ENCODE data around the gene RBM17.

RBM17 gene

GRCh38 chr10:6108631-6109443 lies 20.0 kb downstream of the RBM17 start:
- ATAC-seq, result peak; percentile 64
- Mint-ChIP-seq H3K36me3 (peaks cover 100% of the 10 kb centered on the region), H3K4me3 (peak overlapping the region; percentile 63), H3K27ac (peak overlapping the region; percentile 92), H3K4me1 (peaks cover 50% of the 10 kb centered on the region), H3K9me3 (no peaks in the 10 kb centered on the region)
- DNase-seq (ENCODE audit: low spot score in 2 of 2), result peak in 1 of 2 donors; percentile 55

DNA sequence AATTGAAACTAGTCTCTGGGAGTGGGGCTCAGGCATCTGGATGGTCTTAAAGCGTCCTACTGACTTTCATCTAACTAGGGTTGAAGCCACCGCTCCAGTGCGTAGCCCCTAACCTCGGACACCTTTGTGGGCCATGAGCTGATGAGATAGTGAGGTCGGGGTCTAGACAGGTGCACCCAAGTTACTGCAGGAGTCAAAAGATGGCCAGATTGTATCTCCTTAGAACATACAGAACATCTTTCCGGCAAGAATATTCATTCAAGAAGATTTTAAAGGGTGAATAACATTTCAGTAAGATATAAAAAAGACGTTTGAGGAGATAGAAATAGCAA lies 20.6 kb downstream of the RBM17 start:
- ATAC-seq (no peak), DNase-seq (ENCODE audit: low spot score in 2 of 2) (peak in 1 of 2 donors; percentile 37)
- no peaks in the 10 kb centered on the region for H3K9me3 Mint-ChIP-seq
- H3K27ac Mint-ChIP-seq, result peak overlapping the region; percentile 92
- H3K4me3 Mint-ChIP-seq, result peak overlapping the region; percentile 63
- H3K36me3 Mint-ChIP-seq, result peaks cover 100% of the 10 kb centered on the region
- peaks cover 56% of the 10 kb centered on the region for H3K4me1 Mint-ChIP-seq

GRCh38 chr10:6110136-6110535 lies 21.3 kb downstream of the RBM17 start:
- peaks cover 55% of the 10 kb centered on the region for H3K4me1 Mint-ChIP-seq
- peak overlapping the region; percentile 63 for H3K4me3 Mint-ChIP-seq
- H3K36me3 Mint-ChIP-seq, result peaks cover 100% of the 10 kb centered on the region
- no peaks in the 10 kb centered on the region for H3K9me3 Mint-ChIP-seq
- DNase-seq (ENCODE audit: low spot score in 2 of 2), result no peak
- ATAC-seq, result peak; percentile 52
- H3K27ac Mint-ChIP-seq, result peak overlapping the region; percentile 92

- no peaks in the 10 kb centered on the region for H3K9me3 Mint-ChIP-seq
- peaks cover 55% of the 10 kb centered on the region for H3K4me1 Mint-ChIP-seq
- DNase-seq (ENCODE audit: low spot score in 2 of 2) (no peak), ATAC-seq (no peak)
- no peak overlapping the region for H3K4me3 Mint-ChIP-seq
- H3K27ac Mint-ChIP-seq, result peak overlapping the region; percentile 73
- peaks cover 99% of the 10 kb centered on the region for H3K36me3 Mint-ChIP-seq
These were observed 24.1 kb downstream of the RBM17 start for GRCh38 chr10:6112893-6113292.

GRCh38 chr10:6114299-6114698 lies 25.5 kb downstream of the RBM17 start:
- Mint-ChIP-seq H3K4me1 (peaks cover 41% of the 10 kb centered on the region), H3K36me3 (peaks cover 86% of the 10 kb centered on the region), H3K9me3 (no peaks in the 10 kb centered on the region), H3K4me3 (no peak overlapping the region), H3K27ac (peak overlapping the region; percentile 82)
- DNase-seq (ENCODE audit: low spot score in 2 of 2) (no peak), ATAC-seq (peak; percentile 90)

DNA sequence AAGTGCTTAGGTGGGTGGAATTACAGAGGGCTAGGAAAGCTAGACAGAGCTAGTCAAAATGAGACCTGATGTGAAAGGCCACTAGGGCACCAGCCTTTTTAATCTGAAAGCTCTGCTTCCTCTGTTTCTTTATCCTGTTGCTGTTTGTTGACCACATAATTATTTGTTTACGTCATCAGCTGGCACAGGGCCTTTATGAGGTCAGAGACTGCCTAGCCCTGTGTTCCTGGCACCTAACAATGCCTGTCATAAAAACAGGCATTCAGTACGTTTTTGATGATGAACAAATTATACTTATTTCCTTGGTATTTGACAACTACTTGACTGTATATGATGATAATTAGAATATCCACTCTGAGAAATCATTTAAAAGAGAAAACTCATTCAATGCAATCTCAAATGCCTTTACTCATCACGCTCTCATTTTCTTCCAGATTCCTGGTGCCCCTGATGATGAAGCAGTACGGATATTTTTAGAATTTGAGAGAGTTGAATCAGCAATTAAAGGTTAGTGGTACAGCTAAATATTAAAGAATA lies 26.0 kb downstream of the RBM17 start:
- H3K4me3 Mint-ChIP-seq, result no peak overlapping the region
- H3K36me3 Mint-ChIP-seq, result peaks cover 82% of the 10 kb centered on the region
- H3K9me3 Mint-ChIP-seq, result no peaks in the 10 kb centered on the region
- peaks cover 41% of the 10 kb centered on the region for H3K4me1 Mint-ChIP-seq
- peak overlapping the region; percentile 82 for H3K27ac Mint-ChIP-seq
- DNase-seq (ENCODE audit: low spot score in 2 of 2) (no peak), ATAC-seq (peak; percentile 74)

DNA sequence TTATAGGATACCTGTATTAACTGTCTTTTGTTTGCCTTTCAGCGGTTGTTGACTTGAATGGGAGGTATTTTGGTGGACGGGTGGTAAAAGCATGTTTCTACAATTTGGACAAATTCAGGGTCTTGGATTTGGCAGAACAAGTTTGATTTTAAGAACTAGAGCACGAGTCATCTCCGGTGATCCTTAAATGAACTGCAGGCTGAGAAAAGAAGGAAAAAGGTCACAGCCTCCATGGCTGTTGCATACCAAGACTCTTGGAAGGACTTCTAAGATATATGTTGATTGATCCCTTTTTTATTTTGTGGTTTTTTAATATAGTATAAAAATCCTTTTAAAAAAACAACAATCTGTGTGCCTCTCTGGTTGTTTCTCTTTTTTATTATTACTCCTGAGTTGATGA lies 26.6 kb downstream of the RBM17 start:
- no peak for DNase-seq (ENCODE audit: low spot score in 2 of 2)
- H3K4me3 Mint-ChIP-seq, result no peak overlapping the region
- no peaks in the 10 kb centered on the region for H3K9me3 Mint-ChIP-seq
- ATAC-seq, result no peak
- peaks cover 81% of the 10 kb centered on the region for H3K36me3 Mint-ChIP-seq
- peaks cover 41% of the 10 kb centered on the region for H3K4me1 Mint-ChIP-seq
- H3K27ac Mint-ChIP-seq, result no peak overlapping the region

DNA sequence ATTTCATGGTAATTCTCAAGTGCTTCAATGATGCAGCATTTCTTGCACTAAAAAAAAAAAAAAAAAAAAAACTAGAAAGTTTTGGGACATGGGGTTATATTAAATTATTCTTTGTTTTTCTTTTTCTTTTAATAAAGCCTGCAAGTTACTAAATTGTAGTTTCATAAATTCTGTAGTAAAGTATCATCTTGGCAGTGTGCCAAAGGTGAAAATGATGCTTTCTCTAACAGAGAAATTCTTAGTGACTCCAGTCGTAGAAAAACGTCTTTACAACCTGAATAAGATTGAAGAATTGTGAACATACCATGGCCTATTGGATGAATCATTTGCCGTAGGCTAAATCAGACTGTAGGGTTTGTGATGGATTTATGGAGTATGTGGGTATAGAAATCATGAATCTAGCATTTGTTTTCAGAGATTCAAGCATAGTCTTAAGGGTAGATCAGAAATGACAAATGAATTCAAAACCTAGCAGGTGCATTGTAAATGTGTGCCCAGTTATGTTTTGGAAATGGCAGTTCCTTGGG lies 27.1 kb downstream of the RBM17 start:
- Mint-ChIP-seq H3K27ac (no peak overlapping the region), H3K4me3 (no peak overlapping the region), H3K9me3 (no peaks in the 10 kb centered on the region), H3K36me3 (peaks cover 81% of the 10 kb centered on the region), H3K4me1 (peaks cover 42% of the 10 kb centered on the region)
- no peak for DNase-seq (ENCODE audit: low spot score in 2 of 2)
- ATAC-seq, result no peak

DNA sequence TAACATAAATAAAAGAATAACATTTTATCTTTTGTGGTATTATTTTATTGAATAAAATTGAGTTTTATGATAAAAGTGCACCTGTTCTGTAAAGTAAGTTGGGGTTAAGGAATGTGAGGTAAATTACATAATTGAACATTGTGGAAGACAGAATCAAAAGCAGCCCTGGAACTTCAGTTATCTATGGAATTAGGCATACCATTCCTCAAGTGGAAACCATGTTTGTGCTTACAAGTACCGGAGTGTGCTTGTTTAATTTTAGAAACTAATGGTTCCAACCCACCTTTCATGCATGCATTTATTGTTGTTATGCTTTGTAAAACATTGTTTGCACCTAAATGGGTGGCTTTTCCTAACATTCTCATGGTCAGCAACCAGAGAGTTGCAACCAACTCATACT lies 28.0 kb downstream of the RBM17 start:
- peaks cover 81% of the 10 kb centered on the region for H3K36me3 Mint-ChIP-seq
- no peak for ATAC-seq
- no peak overlapping the region for H3K4me3 Mint-ChIP-seq
- no peak for DNase-seq (ENCODE audit: low spot score in 2 of 2)
- H3K4me1 Mint-ChIP-seq, result peaks cover 42% of the 10 kb centered on the region
- no peak overlapping the region for H3K27ac Mint-ChIP-seq
- no peaks in the 10 kb centered on the region for H3K9me3 Mint-ChIP-seq

GRCh38 chr10:6117711-6118110 lies 28.9 kb downstream of the RBM17 start:
- Mint-ChIP-seq H3K36me3 (peaks cover 76% of the 10 kb centered on the region), H3K27ac (peak overlapping the region; percentile 57), H3K4me1 (peaks cover 35% of the 10 kb centered on the region), H3K4me3 (no peak overlapping the region), H3K9me3 (no peaks in the 10 kb centered on the region)
- DNase-seq (ENCODE audit: low spot score in 2 of 2) (no peak), ATAC-seq (no peak)

DNA sequence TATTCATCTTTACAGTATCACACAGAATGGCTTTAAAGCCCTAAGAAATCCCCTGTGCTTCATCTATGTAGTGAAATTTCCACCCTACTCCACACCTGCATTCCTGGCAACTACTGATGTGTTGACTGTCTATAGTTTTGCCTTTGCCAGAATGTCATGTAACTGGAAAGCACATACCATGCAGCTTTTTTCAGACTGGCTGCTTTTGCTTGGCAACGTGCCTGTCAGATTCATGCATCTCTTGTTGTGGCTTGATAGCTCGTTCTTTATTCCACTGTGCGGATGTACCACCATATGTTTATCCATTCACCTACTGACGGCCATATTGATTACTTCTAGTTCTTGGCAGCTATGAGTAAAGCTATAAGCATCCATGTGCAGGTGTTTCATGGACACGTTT lies 30.6 kb downstream of the RBM17 start:
- Mint-ChIP-seq H3K4me1 (peaks cover 37% of the 10 kb centered on the region), H3K36me3 (peaks cover 59% of the 10 kb centered on the region), H3K9me3 (no peaks in the 10 kb centered on the region), H3K4me3 (no peak overlapping the region), H3K27ac (peak overlapping the region; percentile 48)
- ATAC-seq (no peak), DNase-seq (ENCODE audit: low spot score in 2 of 2) (no peak)

DNA sequence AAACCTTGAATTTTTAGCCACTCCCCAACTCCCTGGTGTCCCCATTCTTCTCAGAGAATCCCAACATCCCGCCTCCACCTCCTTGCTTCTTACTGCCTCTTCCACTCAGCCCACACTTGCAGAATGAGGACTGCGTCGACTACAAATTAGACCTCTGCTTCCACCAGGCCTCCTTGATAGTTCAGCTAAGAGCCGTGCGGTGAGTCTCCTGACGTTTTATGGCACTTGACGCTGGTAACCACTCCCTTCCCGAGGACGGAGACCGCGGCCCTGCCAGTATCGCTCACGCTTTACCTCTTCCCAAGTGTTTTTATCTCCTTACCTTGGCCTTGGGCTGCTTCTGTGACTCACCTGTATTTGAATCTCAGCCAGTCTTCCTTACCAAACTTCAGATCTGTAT lies 31.1 kb downstream of the RBM17 start:
- Mint-ChIP-seq H3K4me3 (no peak overlapping the region), H3K9me3 (no peaks in the 10 kb centered on the region), H3K4me1 (peaks cover 32% of the 10 kb centered on the region), H3K27ac (peak overlapping the region; percentile 48), H3K36me3 (peaks cover 53% of the 10 kb centered on the region)
- DNase-seq (ENCODE audit: low spot score in 2 of 2), result no peak
- ATAC-seq, result no peak

DNA sequence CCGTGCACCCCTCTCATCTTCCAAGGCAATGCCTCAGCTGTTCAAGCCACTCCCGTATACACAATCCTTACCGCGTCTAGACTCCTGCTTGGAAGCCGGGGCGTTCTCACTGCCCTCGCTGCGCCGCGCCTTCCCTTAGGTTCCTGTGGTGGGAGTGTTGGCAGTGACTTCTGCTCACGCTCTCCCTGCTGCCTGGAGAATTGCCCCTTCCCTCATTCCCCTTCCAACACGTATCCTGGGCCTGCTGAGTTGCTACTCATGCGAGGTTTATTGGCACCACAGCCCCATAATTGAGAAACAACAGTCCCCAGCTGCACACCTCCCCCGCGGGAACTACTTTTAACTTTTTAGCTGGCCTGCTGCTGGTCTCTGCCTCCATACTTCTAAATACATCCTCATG lies 31.9 kb downstream of the RBM17 start:
- H3K4me1 Mint-ChIP-seq, result peaks cover 32% of the 10 kb centered on the region
- ATAC-seq (no peak), DNase-seq (ENCODE audit: low spot score in 2 of 2) (no peak)
- H3K9me3 Mint-ChIP-seq, result no peaks in the 10 kb centered on the region
- H3K4me3 Mint-ChIP-seq, result no peak overlapping the region
- H3K36me3 Mint-ChIP-seq, result peaks cover 46% of the 10 kb centered on the region
- H3K27ac Mint-ChIP-seq, result peak overlapping the region; percentile 40

DNA sequence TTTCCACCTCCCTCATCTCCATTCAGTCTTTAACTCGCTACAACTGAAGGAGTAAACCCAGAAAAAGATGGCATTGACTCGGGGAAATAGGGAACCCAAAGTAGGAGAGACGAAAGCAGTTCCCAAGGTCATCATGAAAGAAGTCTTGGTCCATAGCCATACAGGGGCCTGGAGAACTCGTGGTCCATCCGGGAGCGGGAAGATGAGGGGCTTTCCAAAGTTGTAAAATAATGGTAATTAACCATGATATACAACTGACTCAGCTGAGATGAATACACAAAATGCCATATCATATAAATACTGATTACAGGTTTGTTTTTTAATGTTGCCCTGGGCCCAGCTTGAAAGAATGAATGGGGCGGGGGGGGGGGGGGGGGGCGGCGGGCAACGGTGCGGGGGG lies 32.3 kb downstream of the RBM17 start:
- ATAC-seq (no peak), DNase-seq (ENCODE audit: low spot score in 2 of 2) (no peak)
- no peaks in the 10 kb centered on the region for H3K9me3 Mint-ChIP-seq
- peak overlapping the region; percentile 40 for H3K27ac Mint-ChIP-seq
- H3K36me3 Mint-ChIP-seq, result peaks cover 41% of the 10 kb centered on the region
- no peak overlapping the region for H3K4me3 Mint-ChIP-seq
- H3K4me1 Mint-ChIP-seq, result peaks cover 32% of the 10 kb centered on the region

DNA sequence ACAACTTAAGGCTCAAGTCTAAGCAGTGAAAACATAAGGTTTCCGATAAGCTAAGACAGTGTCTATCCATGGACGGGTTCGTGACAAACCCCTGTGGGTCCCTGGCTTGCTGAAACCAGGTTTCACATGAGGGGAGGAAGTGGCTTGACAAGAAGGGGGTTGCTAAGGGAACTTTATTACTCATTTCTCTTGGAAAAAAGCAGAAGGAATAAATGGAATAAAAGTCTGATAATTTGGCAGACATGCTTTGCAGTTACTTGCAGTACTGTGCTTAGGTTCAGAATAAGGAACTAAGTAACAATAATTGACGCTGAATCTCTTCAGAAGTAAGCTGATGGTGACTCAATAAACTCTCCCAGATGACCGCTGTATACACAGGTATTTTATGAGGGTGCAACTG lies 34.7 kb downstream of the RBM17 start:
- Mint-ChIP-seq H3K27ac (no peak overlapping the region), H3K9me3 (no peaks in the 10 kb centered on the region), H3K4me3 (peak overlapping the region; percentile 3), H3K4me1 (peaks cover 34% of the 10 kb centered on the region), H3K36me3 (peaks cover 23% of the 10 kb centered on the region)
- peak; percentile 70 for ATAC-seq
- DNase-seq (ENCODE audit: low spot score in 2 of 2), result peak in 1 of 2 donors; percentile 55

DNA sequence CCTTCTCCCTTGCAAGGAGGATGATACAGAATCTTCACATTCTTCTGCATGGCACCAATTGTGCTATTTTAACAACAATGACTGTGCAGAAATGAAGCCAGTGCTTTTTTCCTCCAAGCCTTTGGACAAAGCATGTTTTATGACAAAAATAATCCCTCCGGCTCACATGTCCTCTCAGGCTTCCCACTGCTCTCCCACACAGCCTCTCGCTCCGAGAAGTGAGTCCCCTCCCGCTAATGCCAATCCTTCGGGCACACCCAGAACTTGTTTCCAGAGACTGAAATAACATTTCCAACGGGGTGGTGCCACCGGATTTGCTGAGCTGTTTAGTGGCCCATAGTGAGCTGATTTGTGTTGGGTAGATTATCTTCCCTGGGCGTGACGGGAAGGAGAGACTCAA lies 35.8 kb downstream of the RBM17 start:
- peaks cover 31% of the 10 kb centered on the region for H3K36me3 Mint-ChIP-seq
- DNase-seq (ENCODE audit: low spot score in 2 of 2) (no peak), ATAC-seq (no peak)
- no peak overlapping the region for H3K27ac Mint-ChIP-seq
- no peak overlapping the region for H3K4me3 Mint-ChIP-seq
- H3K9me3 Mint-ChIP-seq, result no peaks in the 10 kb centered on the region
- H3K4me1 Mint-ChIP-seq, result peaks cover 42% of the 10 kb centered on the region

Measured in stimulated activated effector memory CD8-positive, alpha-beta T cell treated with anti-CD3 and anti-CD28 coated beads, Interleukin-12 subunit alpha, Interleukin-12 subunit beta, amount 100 ng/mL, for 72 hours (primary cell).